Measurements from ENCODE around the gene KLC1. TPM values are rescaled to one million over a fixed set of nuclear protein-coding genes. Genes with fewer than 3 reads are reported as not detected.

The KLC1 gene
- 150 TPM for polyA plus RNA-seq (2012; ENCODE audit: insufficient read length, low read depth)

DNA sequence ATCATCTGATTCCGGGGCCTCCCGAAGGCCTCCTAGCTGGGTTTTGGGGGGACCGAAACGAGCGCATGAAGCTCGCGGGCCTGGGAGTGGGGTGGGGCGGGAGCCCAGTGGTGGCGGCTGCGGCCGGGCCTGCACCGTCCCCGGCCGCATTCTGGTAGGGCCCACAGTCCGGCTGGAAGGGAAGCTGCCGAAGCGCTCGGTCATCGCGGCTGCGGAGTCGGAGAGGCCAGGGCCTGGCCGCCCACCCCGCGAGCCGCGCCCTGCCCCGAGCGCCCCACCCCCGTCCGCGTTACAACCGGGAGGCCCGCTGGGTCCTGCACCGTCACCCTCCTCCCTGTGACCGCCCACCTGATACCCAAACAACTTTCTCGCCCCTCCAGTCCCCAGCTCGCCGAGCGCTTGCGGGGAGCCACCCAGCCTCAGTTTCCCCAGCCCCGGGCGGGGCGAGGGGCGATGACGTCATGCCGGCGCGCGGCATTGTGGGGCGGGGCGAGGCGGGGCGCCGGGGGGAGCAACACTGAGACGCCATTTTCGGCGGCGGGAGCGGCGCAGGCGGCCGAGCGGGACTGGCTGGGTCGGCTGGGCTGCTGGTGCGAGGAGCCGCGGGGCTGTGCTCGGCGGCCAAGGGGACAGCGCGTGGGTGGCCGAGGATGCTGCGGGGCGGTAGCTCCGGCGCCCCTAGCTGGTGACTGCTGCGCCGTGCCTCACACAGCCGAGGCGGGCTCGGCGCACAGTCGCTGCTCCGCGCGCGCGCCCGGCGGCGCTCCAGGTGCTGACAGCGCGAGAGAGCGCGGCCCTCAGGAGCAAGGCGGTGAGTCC lies at the start of gene KLC1:
Gene KLC1, plus strand, starts transcription at position 528 of the 819 bp plus-strand sequence. CDS start 25,354 bp downstream, outside the sequence.
- no peak for TF ChIP-seq REST (IDR thresholded peaks at IDR 0.05; ENCODE audit: insufficient read depth in 1 of 2, low read depth in 2 of 2, low read length in 2 of 2)
- TF ChIP-seq TAF1 (IDR thresholded peaks at IDR 0.05; ENCODE audit: borderline replicate concordance, insufficient read depth, low read length): peak; percentile 76; the same call in 1 of the 2 replicates
- TF ChIP-seq POLR2AphosphoS5 (IDR thresholded peaks at IDR 0.05; ENCODE audit: low read depth, low read length): peak; percentile 60; the same call in 1 of the 2 replicates
- peak; percentile 8 for TF ChIP-seq FOXP2 (optimal IDR thresholded peaks at IDR 0.05; ENCODE audit: borderline replicate concordance, extremely low read depth, extremely low read length, insufficient read depth)

DNA sequence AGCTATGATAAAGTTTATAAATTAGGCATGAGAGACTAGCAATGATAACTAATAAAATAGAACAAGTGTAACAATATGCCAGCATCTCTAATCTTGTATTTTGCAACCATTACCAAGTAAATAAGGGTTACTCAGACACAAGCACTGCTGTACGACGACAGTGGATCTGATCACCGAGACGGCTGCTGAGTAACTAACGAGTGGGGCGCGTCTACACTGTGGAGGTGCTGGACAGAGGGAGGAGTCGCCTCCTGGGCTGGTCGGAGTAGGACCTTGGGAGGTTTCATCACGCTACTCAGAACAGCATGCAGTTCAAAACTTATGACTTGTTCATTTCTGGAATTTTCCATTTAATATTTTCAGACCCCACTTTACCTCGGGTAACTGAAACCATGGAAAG lies 47.8 kb upstream of the KLC1 start:
- TF ChIP-seq FOXP2 (optimal IDR thresholded peaks at IDR 0.05; ENCODE audit: borderline replicate concordance, extremely low read depth, extremely low read length, insufficient read depth) (no peak), POLR2AphosphoS5 (IDR thresholded peaks at IDR 0.05; ENCODE audit: low read depth, low read length) (no peak), SIN3A (IDR thresholded peaks at IDR 0.05; ENCODE audit: borderline replicate concordance, insufficient read depth, low read length) (no peak), TAF1 (IDR thresholded peaks at IDR 0.05; ENCODE audit: borderline replicate concordance, insufficient read depth, low read length) (no peak)

- TF ChIP-seq TAF1 (IDR thresholded peaks at IDR 0.05; ENCODE audit: borderline replicate concordance, insufficient read depth, low read length) (no peak), REST (IDR thresholded peaks at IDR 0.05; ENCODE audit: insufficient read depth in 1 of 2, low read depth in 2 of 2, low read length in 2 of 2) (no peak), SIN3A (IDR thresholded peaks at IDR 0.05; ENCODE audit: borderline replicate concordance, insufficient read depth, low read length) (no peak), FOXP2 (optimal IDR thresholded peaks at IDR 0.05; ENCODE audit: borderline replicate concordance, extremely low read depth, extremely low read length, insufficient read depth) (no peak), POLR2AphosphoS5 (IDR thresholded peaks at IDR 0.05; ENCODE audit: low read depth, low read length) (no peak)
Measured at GRCh38 chr14:103581954-103582703, 46.9 kb upstream of the KLC1 start.

DNA sequence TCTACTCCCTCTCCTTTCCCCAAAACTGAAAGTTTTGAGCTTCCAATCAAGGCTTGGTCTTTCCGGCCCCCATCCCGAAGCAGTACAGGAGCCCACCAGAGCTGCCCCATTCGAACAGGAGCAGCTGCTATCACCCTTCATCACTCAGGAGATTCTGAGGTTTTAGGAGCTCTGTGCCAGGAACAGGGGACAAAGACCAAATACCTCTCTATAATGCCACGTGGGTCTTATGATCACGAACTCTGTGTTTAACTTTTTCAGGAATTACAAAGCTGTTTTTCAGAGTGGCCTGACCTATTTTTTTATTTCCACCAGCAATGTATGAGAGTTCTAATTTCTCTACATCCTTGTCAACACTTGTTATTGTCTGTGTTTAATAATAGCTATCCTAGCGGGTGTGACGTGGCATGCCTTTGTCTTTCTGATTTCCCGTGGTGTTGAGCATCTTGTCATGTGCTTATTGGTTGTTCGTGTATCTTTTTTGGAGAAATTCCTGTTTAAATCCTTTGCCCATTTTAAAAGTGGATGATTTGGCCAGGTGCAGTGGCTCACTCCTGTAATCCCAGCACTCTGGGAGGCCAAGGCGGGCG lies 44.6 kb upstream of the KLC1 start:
- TF ChIP-seq REST (IDR thresholded peaks at IDR 0.05; ENCODE audit: insufficient read depth in 1 of 2, low read depth in 2 of 2, low read length in 2 of 2): no peak
- TF ChIP-seq FOXP2 (optimal IDR thresholded peaks at IDR 0.05; ENCODE audit: borderline replicate concordance, extremely low read depth, extremely low read length, insufficient read depth): no peak
- TF ChIP-seq SIN3A (IDR thresholded peaks at IDR 0.05; ENCODE audit: borderline replicate concordance, insufficient read depth, low read length): no peak
- TF ChIP-seq TAF1 (IDR thresholded peaks at IDR 0.05; ENCODE audit: borderline replicate concordance, insufficient read depth, low read length): no peak
- no peak for TF ChIP-seq POLR2AphosphoS5 (IDR thresholded peaks at IDR 0.05; ENCODE audit: low read depth, low read length)

DNA sequence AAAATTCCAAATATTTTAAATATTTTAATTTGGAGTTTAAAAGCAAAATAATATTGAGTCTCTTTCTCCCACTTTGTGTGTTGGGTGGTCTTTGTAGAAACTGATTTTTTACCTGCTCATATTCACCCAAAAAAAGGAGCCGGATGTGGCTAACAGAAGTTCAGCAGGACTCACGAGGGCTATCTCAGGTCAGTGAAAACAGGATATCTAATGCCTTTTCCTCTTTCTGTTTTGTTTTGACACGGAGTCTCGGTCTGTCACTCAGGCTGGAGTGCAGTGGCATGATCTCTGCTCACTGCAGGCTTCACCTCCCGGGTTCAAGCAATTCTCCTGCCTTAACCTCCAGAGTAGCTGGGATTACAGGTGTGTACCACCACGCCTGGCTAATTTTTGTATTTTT lies 35.4 kb upstream of the KLC1 start:
- no peak for TF ChIP-seq REST (IDR thresholded peaks at IDR 0.05; ENCODE audit: insufficient read depth in 1 of 2, low read depth in 2 of 2, low read length in 2 of 2)
